NCI-H524 (cell line): ENCODE data around the gene WDR55.
"Not testable (repeated sequence)": the region's sequence is repeated elsewhere in the genome, so short reads cannot be mapped to it uniquely, and the experiment has no call there.

Experiments
- DNase-seq, 2 experiments: peaks; one replicate each; lab custom pipeline; 2025; lab: John Stamatoyannopoulos, UW

The WDR55 gene

GRCh38 chr5:140658870-140659269 is 5.8 kb upstream of the WDR55 start:
- DNase-seq: no peak

DNA sequence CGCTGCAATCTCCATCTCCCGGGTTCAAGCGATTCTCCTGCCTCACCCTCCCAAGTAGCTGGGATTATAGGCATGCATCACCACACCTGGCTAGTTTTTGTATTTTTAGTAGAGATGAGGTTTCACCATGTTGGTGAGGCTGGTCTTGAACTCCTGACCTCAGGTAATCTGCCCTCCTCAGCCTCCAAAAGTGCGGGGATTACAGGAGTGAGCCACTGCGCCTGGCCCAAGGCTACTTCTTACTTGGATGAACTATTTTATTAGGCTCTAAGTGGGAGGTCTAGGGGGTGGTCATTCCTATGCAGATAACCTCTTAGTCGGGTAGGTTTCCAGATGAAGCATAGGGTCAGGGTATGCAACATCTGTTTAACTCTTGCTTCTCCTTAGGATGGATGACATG is 4.3 kb upstream of the WDR55 start:
- not testable (repeated sequence) for DNase-seq

- DNase-seq: no peak
Measured at GRCh38 chr5:140664030-140664358, 710 bp upstream of the WDR55 start.

- not testable (repeated sequence) for DNase-seq
Measured at GRCh38 chr5:140671035-140671434, 6.3 kb downstream of the WDR55 start.

GRCh38 chr5:140671472-140672125 is 6.9 kb downstream of the WDR55 start:
- no peak for DNase-seq

- peak; percentile 9 to 37 for DNase-seq
Measured at GRCh38 chr5:140672455-140673186, 7.9 kb downstream of the WDR55 start.

- DNase-seq: no peak
Measured at GRCh38 chr5:140673187-140673976, 8.7 kb downstream of the WDR55 start, which contains the start of gene DND1. Gene DND1 (minus strand): TSS chr5:140673576. CDS start chr5:140673542, 34 bp downstream.

DNA sequence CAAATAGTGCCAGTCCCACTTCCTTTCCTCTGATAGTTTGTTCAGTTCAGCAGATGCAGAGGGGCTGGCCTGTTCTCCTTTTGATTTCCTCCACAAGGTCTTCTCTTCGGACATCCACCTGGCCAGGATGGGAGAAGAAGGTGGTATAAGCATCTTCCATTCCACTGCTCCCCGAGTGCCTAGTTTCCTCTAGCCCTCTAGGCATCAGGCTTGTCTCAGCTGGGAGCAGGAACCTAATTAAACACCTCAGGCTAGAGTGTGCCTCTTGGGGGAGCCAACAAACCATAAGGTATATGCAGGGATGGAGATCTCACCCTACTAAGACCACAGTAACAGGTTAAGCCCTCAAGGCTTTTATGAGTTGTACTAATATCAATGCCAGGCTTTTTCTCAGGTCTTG is 9.5 kb downstream of the WDR55 start:
- DNase-seq: no peak

DNA sequence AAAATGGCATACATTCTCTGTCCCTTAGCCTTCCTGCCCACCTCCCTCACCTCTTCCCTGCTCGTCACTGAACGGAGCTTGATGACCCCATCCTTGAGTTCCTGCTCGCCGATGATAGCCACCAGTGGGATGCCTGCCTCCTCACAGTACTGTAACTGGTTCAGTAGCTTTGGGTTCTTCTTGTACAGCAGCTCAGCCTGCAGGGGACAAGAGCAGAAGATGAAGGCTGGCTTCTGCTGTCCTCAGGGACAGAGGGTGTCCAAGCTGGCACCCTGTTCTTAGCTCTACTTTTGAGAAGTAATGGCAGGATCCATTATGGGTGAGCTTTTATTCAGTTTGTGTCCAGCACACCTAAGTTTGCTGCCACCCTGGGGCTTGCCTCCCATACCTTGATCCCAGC is 9.9 kb downstream of the WDR55 start:
- no peak for DNase-seq

- no peak for DNase-seq
Measured at GRCh38 chr5:140677947-140678346, 13.2 kb downstream of the WDR55 start.

- DNase-seq: no peak
Measured at GRCh38 chr5:140678993-140679392, 14.3 kb downstream of the WDR55 start.

DNA sequence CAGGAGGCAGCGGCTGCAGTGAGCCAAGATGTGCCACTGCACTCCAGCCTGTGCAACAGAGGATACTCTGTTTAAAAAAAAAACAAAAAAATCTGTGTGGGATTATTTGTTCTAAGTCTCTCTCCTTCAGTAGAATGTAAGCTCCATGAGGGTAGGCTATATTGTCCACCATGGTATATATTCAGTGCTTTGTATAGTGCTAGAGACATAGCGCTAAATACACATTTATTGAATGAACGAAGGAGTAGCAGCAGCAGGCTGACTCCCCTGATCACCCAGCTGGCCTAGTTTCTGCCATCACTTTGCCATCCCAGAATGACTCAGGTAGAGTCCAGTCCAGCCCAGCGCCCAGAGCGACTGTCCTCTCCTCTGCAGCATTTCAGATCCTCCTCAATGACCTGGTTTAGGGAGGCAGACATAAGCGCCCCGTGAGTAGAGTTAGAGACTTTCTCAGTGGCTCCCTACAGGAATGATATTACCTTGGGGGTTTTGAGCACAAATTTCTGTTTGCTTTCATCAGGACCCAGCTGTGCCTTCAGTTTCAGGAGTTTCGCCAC is 25.8 kb downstream of the WDR55 start:
- DNase-seq: no peak

GRCh38 chr5:140690941-140691924 is 26.5 kb downstream of the WDR55 start, which contains the start of the genes HARS1 and HARS2:
Gene HARS1 (minus strand): TSS chr5:140691370. CDS start chr5:140691304, 66 bp downstream.
Gene HARS2 (plus strand): TSS chr5:140691455. CDS start chr5:140691649, 194 bp downstream.
- DNase-seq: peak; percentile 85 to 92

DNA sequence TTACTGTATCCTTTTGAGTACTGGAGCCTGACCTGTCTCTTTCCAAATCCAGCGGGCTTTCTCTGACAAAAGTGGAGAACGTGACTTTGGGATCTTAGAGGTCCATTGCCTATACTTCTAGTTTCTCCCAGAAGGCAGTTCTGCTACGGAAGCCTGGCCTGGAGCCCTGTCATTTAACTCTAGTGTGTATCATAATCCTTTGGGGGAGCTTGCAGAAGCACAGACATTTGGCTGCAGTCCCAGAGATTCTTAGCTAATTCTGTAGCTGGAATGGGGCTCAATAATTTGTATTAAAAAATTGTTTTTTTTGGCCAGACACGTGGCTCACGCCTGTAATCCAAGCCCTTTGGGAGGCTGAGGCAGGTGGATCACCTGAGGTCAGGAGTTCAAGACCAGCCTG is 29.6 kb downstream of the WDR55 start:
- DNase-seq: no peak

DNA sequence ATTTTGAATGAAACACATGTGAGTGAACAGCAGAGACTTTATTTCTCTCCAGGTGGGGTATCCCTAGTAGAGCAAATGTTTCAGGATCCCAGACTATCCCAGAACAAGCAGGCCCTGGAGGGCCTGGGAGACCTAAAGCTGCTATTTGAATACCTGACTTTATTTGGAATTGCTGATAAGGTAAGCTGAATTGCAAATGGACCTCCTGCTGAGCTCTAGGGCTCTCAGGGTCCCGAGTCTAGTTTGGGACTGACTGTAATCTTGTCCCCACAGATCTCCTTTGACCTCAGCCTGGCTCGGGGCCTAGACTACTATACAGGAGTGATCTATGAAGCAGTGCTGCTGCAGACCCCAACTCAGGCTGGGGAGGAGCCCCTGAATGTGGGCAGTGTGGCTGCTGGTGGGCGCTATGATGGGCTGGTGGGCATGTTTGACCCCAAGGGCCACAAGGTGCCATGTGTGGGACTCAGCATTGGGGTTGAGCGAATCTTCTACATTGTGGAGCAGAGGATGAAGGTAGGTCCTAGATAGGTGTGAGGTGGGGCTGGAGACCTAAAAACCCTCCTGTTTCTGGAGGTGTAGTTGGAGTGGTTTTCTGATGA is 32.3 kb downstream of the WDR55 start:
- no peak for DNase-seq

DNA sequence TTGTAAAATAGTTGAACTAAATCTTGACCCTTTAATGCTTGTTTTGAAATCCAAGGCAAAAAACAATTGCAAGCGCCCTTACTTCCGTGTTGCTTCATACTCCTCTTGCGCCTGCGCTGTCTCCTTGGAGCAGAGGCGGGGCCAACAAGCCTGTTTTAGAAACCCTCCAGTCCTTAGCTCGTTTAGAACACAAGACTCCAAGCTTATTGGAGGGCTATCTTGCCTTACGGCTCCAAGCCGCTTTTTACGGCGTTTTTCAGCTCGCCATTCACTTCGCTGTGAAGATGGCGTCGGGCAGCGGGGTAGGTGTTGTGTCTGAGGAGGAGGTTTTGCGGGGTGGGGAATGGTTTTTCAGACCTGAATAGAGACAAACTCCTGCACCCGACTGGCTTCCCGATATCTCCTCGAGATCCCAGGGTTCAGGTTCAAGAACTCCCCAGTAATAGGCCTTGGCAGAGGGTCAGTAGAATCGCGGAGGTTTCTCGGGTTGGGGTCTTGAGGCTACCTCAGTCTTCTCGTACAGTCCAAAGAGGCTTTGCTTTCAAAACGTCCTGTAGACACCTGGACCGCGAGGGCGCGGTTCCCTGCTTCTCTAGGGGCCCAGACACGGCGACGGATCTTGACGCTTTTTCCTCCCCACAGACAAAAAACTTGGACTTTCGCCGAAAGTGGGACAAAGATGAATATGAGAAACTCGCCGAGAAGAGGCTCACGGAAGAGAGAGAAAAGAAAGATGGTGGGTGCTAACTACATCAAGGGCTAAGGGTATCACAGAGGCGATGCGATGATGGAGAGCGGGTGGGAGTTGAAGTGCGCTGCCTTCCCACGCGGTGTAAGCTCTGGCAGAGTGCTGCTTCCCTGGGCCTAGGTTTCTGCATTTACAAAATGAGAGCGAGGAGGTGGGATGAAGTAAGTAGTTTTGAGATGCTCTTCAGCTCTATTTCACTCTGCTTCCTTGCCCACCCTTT is 35.8 kb downstream of the WDR55 start, which contains the start of gene ZMAT2:
Gene ZMAT2, plus strand, starts transcription at position 271 of the 968 bp plus-strand sequence. Its CDS starts 14 bp downstream, at position 285.
- peak; percentile 94 to 96 for DNase-seq

GRCh38 chr5:140707812-140708211 is 43.1 kb downstream of the WDR55 start:
- no peak for DNase-seq

DNA sequence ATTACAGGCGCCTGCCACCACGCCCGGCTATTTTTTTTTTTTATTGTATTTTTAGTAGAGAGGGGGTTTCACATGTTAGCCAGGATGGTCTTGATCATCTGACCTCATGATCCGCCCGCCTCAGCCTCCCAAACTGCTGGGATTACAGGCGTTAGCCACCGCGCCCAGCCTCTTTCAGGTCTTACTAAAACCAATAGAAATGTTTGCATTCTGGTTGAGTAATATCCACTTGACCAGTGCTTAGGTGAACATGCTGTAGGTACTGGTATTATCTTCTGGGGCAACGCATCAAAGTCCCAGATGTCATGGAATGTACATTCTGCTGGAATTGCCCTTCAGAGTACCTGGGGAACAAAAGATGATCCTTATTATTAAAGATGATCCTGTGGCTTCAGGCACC is 44.1 kb downstream of the WDR55 start:
- not testable (repeated sequence) for DNase-seq

DNA sequence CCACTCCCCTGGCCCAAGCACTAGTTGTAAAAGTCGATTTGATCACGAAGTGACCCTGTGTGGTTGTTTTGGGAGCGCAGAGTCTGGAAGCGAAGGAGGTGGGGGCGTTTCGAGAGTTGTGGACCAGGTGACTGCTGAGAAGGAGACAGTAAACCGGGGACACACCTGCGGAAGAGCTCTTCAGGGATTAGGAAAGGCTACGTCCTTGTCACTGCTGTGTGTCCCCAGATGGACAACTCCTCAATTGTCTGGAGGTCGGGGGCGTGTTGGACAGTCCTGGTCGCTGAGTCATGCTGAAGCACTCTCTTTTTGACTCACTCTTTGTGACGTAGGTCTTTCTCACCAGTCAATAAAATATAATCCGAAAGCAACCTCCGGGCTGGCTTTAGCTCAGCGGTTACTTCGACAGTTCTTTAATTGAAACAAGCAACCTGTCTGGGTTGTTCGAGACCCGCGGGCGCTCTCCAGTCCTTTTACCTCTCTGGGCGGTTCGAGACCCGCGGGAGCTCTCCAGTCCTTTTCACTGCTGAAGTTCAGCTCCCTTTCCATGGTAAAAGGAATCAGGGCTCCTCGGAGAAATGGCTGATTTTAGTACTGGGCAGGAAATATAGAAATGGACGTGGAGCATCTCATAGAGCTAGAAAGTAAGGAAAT is 46.3 kb downstream of the WDR55 start:
- DNase-seq: peak; percentile 87 to 95
